Keratinocyte (primary cell): ENCODE measurements around the gene PLXNA1. TPM values are rescaled to one million over a fixed set of nuclear protein-coding genes. Genes with fewer than 3 reads are reported as not detected.

Experiments used
- DNase-seq: peaks from one replicate; pipeline ENCODE4 v3.0.0-alpha.2; 2011; ENCODE audit warnings: low read depth, missing footprints, low spot score
- FAIRE-seq: peaks from 2 replicates; lab custom pipeline; 2011; peaks lifted over from hg19 to GRCh38; lab: Jason Lieb, UNC
- H2AFZ ChIP-seq: 2 replicates; pipeline ENCODE4 v1.6.0; 2012; ENCODE audit warnings: low read length, control low read depth, inconsistent platforms; ENCODE audit not compliant: control insufficient read depth
- H3K27ac ChIP-seq: 2 replicates; pipeline ENCODE4 v1.5.1; 2011; ENCODE audit warnings: low read length; ENCODE audit not compliant: control insufficient read depth, insufficient read depth
- H3K27me3 ChIP-seq: 3 replicates; pipeline ENCODE4 v1.6.0; 2011; ENCODE audit warnings: low read length; ENCODE audit not compliant: control insufficient read depth, insufficient read depth; ENCODE audit errors: extremely low read depth
- H3K36me3 ChIP-seq, 2 experiments: 2 replicates in 1 of 2; 3 replicates in 1 of 2; pipeline ENCODE4 v1.5.1; 2011; ENCODE audit warnings: low read length in 2 of 2, mild to moderate bottlenecking in 1 of 2; ENCODE audit not compliant: control insufficient read depth in 2 of 2, insufficient read depth in 2 of 2; ENCODE audit errors: extremely low read depth in 1 of 2
- H3K4me1 ChIP-seq: 3 replicates; pipeline ENCODE4 v1.5.1; 2011; ENCODE audit warnings: low read length; ENCODE audit not compliant: control insufficient read depth, insufficient read depth; ENCODE audit errors: extremely low read depth
- H3K4me2 ChIP-seq: 3 replicates; pipeline ENCODE4 v1.6.0; 2011; ENCODE audit warnings: low read depth, low read length; ENCODE audit not compliant: control insufficient read depth, insufficient read depth; ENCODE audit errors: extremely low read depth
- H3K4me3 ChIP-seq, 3 experiments: fragments of 200-600 bp in 1 of 3; sonication (generic) in 1 of 3; 2 replicates in 2 of 3; 3 replicates in 1 of 3; pipeline ENCODE4 v1.5.1; 2011 to 2016; ENCODE audit warnings: low read length in 3 of 3, mild to moderate bottlenecking in 3 of 3, control low read depth in 2 of 3, inconsistent platforms in 1 of 3, low read depth in 1 of 3, mixed read lengths in 1 of 3, mixed run types in 1 of 3, moderate library complexity in 1 of 3; ENCODE audit not compliant: control insufficient read depth in 2 of 3, insufficient read depth in 2 of 3; ENCODE audit errors: extremely low read depth in 1 of 3
- H3K79me2 ChIP-seq: 2 replicates; pipeline ENCODE4 v1.6.0; 2012; ENCODE audit warnings: low read length; ENCODE audit not compliant: control insufficient read depth, insufficient read depth
- H3K9ac ChIP-seq: 3 replicates; pipeline ENCODE4 v1.6.0; 2011; ENCODE audit warnings: low read length; ENCODE audit not compliant: control insufficient read depth, insufficient read depth; ENCODE audit errors: extremely low read depth
- H3K9me1 ChIP-seq: 3 replicates; pipeline ENCODE4 v1.6.0; 2011; ENCODE audit warnings: low read length; ENCODE audit not compliant: control insufficient read depth, insufficient read depth; ENCODE audit errors: extremely low read depth
- H3K9me3 ChIP-seq: 2 replicates; pipeline ENCODE4 v1.5.1; 2012; ENCODE audit warnings: low read depth, low read length; ENCODE audit not compliant: control insufficient read depth
- H4K20me1 ChIP-seq: 3 replicates; pipeline ENCODE4 v1.6.0; 2011; ENCODE audit warnings: low read length; ENCODE audit not compliant: control insufficient read depth, insufficient read depth; ENCODE audit errors: extremely low read depth
- EZH2 ChIP-seq: IDR thresholded peaks from one replicate; pipeline ENCODE4 v1.6.1; 2012; ENCODE audit warnings: inconsistent platforms, mild to moderate bottlenecking, low read length, moderate library complexity
- dilution Hi-C: fragments of 300-500 bp; cut with MboI; formaldehyde crosslinking; loops from one replicate; pipeline ENCODE4 v1.7.0; 2020; ENCODE audit warnings: low sequenced_read_pairs; ENCODE audit not compliant: extremely low pct_ligation_motif_present
- polyA plus RNA-seq, 5 experiments: library from polyadenylated mRNA; depleted of rRNA in 3 of 5; stranded (reverse) in 3 of 5; stranded (forward) in 1 of 5; unstranded in 1 of 5; fragments of >200 nt; gene quantifications; 1 replicate in 1 of 5; 2 replicates in 3 of 5; 3 replicates in 1 of 5; pipeline versions ENCODE4 v1.2.1 to v1.2.3, GENCODE V29; 2011 to 2012; ENCODE audit warnings: missing spikeins in 2 of 5, low read depth in 1 of 5, low replicate concordance in 1 of 5
- TF ChIP-seq, protein P1 (sequence below), 3 experiments: IDR thresholded peaks in 1 of 3; conservative IDR thresholded peaks in 1 of 3; optimal IDR thresholded peaks in 1 of 3; 2 replicates in 2 of 3; 3 replicates in 1 of 3; pipeline versions ENCODE3 to v1.5.1; 2011; ENCODE audit warnings: low read length in 3 of 3, mild to moderate bottlenecking in 3 of 3, moderate library complexity in 2 of 3, control low read depth in 1 of 3, inconsistent platforms in 1 of 3; ENCODE audit not compliant: insufficient read depth in 2 of 3; ENCODE audit errors: extremely low read depth in 1 of 3

Gene PLXNA1
- polyA plus RNA-seq, 1 donor (not counting 4 experiments of a cell fraction or from before 2014, with no cell fraction given) = 38.4 TPM

DNA sequence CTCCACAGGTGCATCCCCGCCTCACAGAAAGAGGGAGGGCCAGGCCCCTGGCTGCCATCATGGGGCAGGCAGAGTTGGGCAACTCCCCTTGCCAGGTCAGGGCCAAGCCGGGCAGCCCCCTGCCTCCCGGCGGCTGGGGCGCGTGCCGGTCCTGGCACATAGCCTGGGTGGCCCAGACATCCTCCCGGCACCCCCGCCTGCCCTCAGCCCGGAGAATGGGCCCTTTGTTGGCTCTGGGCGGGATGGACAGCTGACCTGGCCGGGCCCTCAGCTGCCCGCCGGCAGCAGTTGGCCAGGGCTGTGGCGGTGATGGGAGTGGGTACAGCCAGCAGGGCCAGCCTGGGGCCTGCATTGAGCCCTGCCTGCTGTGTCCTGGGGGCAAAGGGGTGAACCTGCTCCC lies 16.5 kb downstream of the PLXNA1 start:
- Histone ChIP-seq H3K9ac (no peak overlapping the region), H3K4me3 (no peak overlapping the region), H3K4me2 (no peak overlapping the region), H3K27ac (no peak overlapping the region), H2AFZ (no peak overlapping the region), H3K36me3 (peaks cover 15 to 36% of the 10 kb centered on the region in 2 experiments), H4K20me1 (peaks cover 48% of the 10 kb centered on the region), H3K27me3 (no peaks in the 10 kb centered on the region), H3K9me3 (no peaks in the 10 kb centered on the region), H3K79me2 (peaks cover 96% of the 10 kb centered on the region), H3K4me1 (peaks cover 24% of the 10 kb centered on the region), H3K9me1 (peaks cover 3% of the 10 kb centered on the region)
- FAIRE-seq (no peak), DNase-seq (no peak)
- dilution Hi-C loops = no loop called here
- TF ChIP-seq, protein P1, sequence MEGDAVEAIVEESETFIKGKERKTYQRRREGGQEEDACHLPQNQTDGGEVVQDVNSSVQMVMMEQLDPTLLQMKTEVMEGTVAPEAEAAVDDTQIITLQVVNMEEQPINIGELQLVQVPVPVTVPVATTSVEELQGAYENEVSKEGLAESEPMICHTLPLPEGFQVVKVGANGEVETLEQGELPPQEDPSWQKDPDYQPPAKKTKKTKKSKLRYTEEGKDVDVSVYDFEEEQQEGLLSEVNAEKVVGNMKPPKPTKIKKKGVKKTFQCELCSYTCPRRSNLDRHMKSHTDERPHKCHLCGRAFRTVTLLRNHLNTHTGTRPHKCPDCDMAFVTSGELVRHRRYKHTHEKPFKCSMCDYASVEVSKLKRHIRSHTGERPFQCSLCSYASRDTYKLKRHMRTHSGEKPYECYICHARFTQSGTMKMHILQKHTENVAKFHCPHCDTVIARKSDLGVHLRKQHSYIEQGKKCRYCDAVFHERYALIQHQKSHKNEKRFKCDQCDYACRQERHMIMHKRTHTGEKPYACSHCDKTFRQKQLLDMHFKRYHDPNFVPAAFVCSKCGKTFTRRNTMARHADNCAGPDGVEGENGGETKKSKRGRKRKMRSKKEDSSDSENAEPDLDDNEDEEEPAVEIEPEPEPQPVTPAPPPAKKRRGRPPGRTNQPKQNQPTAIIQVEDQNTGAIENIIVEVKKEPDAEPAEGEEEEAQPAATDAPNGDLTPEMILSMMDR (optimal IDR thresholded peaks at IDR 0.05 in 1 of 3, IDR thresholded peaks at IDR 0.05 in 1 of 3, conservative IDR thresholded peaks at IDR 0.05 in 1 of 3; ENCODE audit: extremely low read depth in 1 of 3, insufficient read depth in 2 of 3, low read length in 3 of 3) = no peak
- no peak for TF ChIP-seq EZH2

DNA sequence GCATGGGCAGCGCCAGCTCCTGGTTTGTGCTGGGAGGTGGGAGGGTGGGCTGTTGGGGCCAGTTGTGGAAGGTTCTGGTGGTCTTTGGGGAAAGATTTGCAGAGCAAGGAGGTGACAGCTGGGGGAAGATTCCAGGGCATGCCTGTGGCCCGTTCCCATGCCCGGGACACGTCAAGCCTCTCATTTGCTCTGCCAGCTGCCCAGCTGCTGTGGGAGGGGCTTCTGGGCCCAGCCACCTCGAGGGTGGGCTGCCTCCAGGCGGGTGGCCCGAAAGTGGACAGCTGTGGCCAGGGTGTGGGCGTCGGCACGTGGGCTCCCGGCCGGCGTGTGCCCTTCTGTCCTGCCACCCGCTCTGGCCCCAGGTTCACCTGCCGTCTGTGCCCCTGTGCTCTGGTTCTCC lies 17.2 kb downstream of the PLXNA1 start:
- Histone ChIP-seq H2AFZ (no peak overlapping the region), H3K4me2 (no peak overlapping the region), H3K27me3 (no peaks in the 10 kb centered on the region), H3K4me3 (no peak overlapping the region), H3K79me2 (peaks cover 90% of the 10 kb centered on the region), H3K9ac (no peak overlapping the region), H3K4me1 (peaks cover 24% of the 10 kb centered on the region), H4K20me1 (peaks cover 45% of the 10 kb centered on the region), H3K36me3 (peaks cover 16 to 30% of the 10 kb centered on the region in 2 experiments), H3K9me1 (peaks cover 3% of the 10 kb centered on the region), H3K9me3 (no peaks in the 10 kb centered on the region), H3K27ac (no peak overlapping the region)
- dilution Hi-C loops = no loop called here
- FAIRE-seq = no peak
- TF ChIP-seq, protein P1 (optimal IDR thresholded peaks at IDR 0.05 in 1 of 3, IDR thresholded peaks at IDR 0.05 in 1 of 3, conservative IDR thresholded peaks at IDR 0.05 in 1 of 3; ENCODE audit: extremely low read depth in 1 of 3, insufficient read depth in 2 of 3, low read length in 3 of 3) = no peak
- no peak for TF ChIP-seq EZH2
- no peak for DNase-seq
